ENCODE data around the gene HSH2D. TPM values are rescaled to one million over a fixed set of nuclear protein-coding genes. Genes with fewer than 3 reads are reported as not detected.

The HSH2D gene
- total RNA-seq, 1 donor: 160 TPM

GRCh38 chr19:16188521-16188920, 45.0 kb downstream of the HSH2D start:
- no peak for DNase-seq (ENCODE audit: low read depth in 2 of 3, low spot score in 2 of 3)

GRCh38 chr19:16190198-16190597, 46.7 kb downstream of the HSH2D start:
- DNase-seq (ENCODE audit: low read depth in 2 of 3, low spot score in 2 of 3): no peak

- no peak for DNase-seq (ENCODE audit: low read depth in 2 of 3, low spot score in 2 of 3)
Measured at GRCh38 chr19:16190736-16191135, 47.3 kb downstream of the HSH2D start.

GRCh38 chr19:16191216-16191908, 47.9 kb downstream of the HSH2D start:
- no peak for DNase-seq (ENCODE audit: low read depth in 2 of 3, low spot score in 2 of 3)

- DNase-seq (ENCODE audit: low read depth in 2 of 3, low spot score in 2 of 3): no peak
Measured at GRCh38 chr19:16193466-16193865, 50.0 kb downstream of the HSH2D start.

GRCh38 chr19:16197188-16197621, 53.7 kb downstream of the HSH2D start:
- no peak for DNase-seq (ENCODE audit: low read depth in 2 of 3, low spot score in 2 of 3)

- DNase-seq (ENCODE audit: low read depth in 2 of 3, low spot score in 2 of 3): peak; percentile 97 to 98 (median 98)
Measured at GRCh38 chr19:16197622-16198369, 54.3 kb downstream of the HSH2D start, which contains the start of gene AP1M1. Gene AP1M1 (plus strand): TSS chr19:16197911. CDS start chr19:16198027, 116 bp downstream.

- no peak for DNase-seq (ENCODE audit: low read depth in 2 of 3, low spot score in 2 of 3)
Measured at GRCh38 chr19:16198370-16198651, 54.8 kb downstream of the HSH2D start.

- DNase-seq (ENCODE audit: low read depth in 2 of 3, low spot score in 2 of 3): no peak
Measured at GRCh38 chr19:16199275-16199932, 55.9 kb downstream of the HSH2D start.

- no peak for DNase-seq (ENCODE audit: low read depth in 2 of 3, low spot score in 2 of 3)
Measured at GRCh38 chr19:16200038-16201010, 56.8 kb downstream of the HSH2D start.

GRCh38 chr19:16201011-16201391, 57.5 kb downstream of the HSH2D start:
- no peak for DNase-seq (ENCODE audit: low read depth in 2 of 3, low spot score in 2 of 3)

- DNase-seq (ENCODE audit: low read depth in 2 of 3, low spot score in 2 of 3): no peak
Measured at GRCh38 chr19:16202320-16203255, 59.1 kb downstream of the HSH2D start.

GRCh38 chr19:16203256-16204004, 59.9 kb downstream of the HSH2D start:
- no peak for DNase-seq (ENCODE audit: low read depth in 2 of 3, low spot score in 2 of 3)

GRCh38 chr19:16204005-16204294, 60.5 kb downstream of the HSH2D start:
- no peak for DNase-seq (ENCODE audit: low read depth in 2 of 3, low spot score in 2 of 3)

- DNase-seq (ENCODE audit: low read depth in 2 of 3, low spot score in 2 of 3): no peak
Measured at GRCh38 chr19:16205205-16206045, 61.9 kb downstream of the HSH2D start.

GRCh38 chr19:16206046-16206605, 62.6 kb downstream of the HSH2D start:
- DNase-seq (ENCODE audit: low read depth in 2 of 3, low spot score in 2 of 3): no peak

- DNase-seq (ENCODE audit: low read depth in 2 of 3, low spot score in 2 of 3): no peak
Measured at GRCh38 chr19:16206637-16207036, 63.2 kb downstream of the HSH2D start.

GRCh38 chr19:16207063-16207462, 63.6 kb downstream of the HSH2D start:
- no peak for DNase-seq (ENCODE audit: low read depth in 2 of 3, low spot score in 2 of 3)

Data from hematopoietic multipotent progenitor cell (in vitro differentiated cells).